HG02588 (cell line): ENCODE data around the gene FAM240A.

Experiments used
- ATAC-seq: cut with Tn5 transposase; IDR thresholded peaks from one replicate; pipeline ENCODE4 v1.9.1; 2021; ENCODE audit warnings: mild to moderate bottlenecking, moderate library complexity; ENCODE audit not compliant: unreplicated experiment

The FAM240A gene

GRCh38 chr3:46671541-46672348 lies 59.4 kb downstream of the FAM240A start:
- no peak for ATAC-seq

- no peak for ATAC-seq
Observed at GRCh38 chr3:46672349-46672695, 60.0 kb downstream of the FAM240A start.

GRCh38 chr3:46673151-46674030 lies 61.1 kb downstream of the FAM240A start:
- no peak for ATAC-seq

- ATAC-seq = no peak
Observed at GRCh38 chr3:46674031-46674845, 61.9 kb downstream of the FAM240A start.

- ATAC-seq = no peak
Observed at GRCh38 chr3:46675426-46675825, 63.1 kb downstream of the FAM240A start.
